K562 (cell line): ENCODE results near the gene GTPBP2. TPM values are rescaled to one million over a fixed set of nuclear protein-coding genes. Genes with fewer than 3 reads are reported as not detected.

ENCODE experiments used
- CTCF ChIP-seq, 3 experiments: IDR thresholded peaks in 2 of 3; conservative IDR thresholded peaks in 1 of 3; 2 replicates each; pipeline ENCODE4 v1.5.1; 2011 to 2012; ENCODE audit warnings: low read length in 3 of 3, mild to moderate bottlenecking in 3 of 3, control low read depth in 2 of 3, improper control_type of control experiment in 1 of 3, inconsistent platforms in 1 of 3, low read depth in 1 of 3, mixed read lengths in 1 of 3, moderate library complexity in 1 of 3; ENCODE audit not compliant: insufficient read depth in 2 of 3
- ETS1 ChIP-seq: conservative IDR thresholded peaks from 2 replicates; pipeline ENCODE4 v1.6.1; 2011; ENCODE audit warnings: low read depth, mild to moderate bottlenecking, low read length; ENCODE audit not compliant: control insufficient read depth
- FOSL1 ChIP-seq: fragments of 200-800 bp; sonication (Bioruptor generic); conservative IDR thresholded peaks from 2 replicates; pipeline ENCODE4 v1.6.1; 2016; ENCODE audit warnings: missing genetic modification characterization, missing compliant biosample characterization
- MAFK ChIP-seq: IDR thresholded peaks from 2 replicates; pipeline ENCODE4 v1.6.1; 2011; ENCODE audit warnings: low read length, improper control_type of control experiment
- MTA1 ChIP-seq: fragments of 450-650 bp; IDR thresholded peaks from 2 replicates; pipeline ENCODE4 v1.6.1; 2017; ENCODE audit warnings: borderline replicate concordance
- NELFE ChIP-seq: IDR thresholded peaks from 2 replicates; pipeline ENCODE4 v1.6.1; 2011; ENCODE audit warnings: mild to moderate bottlenecking; ENCODE audit not compliant: insufficient read depth, insufficient read length
- NR2C2 ChIP-seq, 2 experiments: fragments of 200-800 bp in 1 of 2; sonication (Bioruptor generic) in 1 of 2; sonication (generic) in 1 of 2; formaldehyde crosslinking in 1 of 2; IDR thresholded peaks; 2 replicates each; pipeline versions ENCODE4 v1.6.1 to v1.8.0; 2016 to 2022; ENCODE audit warnings: mild to moderate bottlenecking in 1 of 2, missing compliant biosample characterization in 1 of 2, missing genetic modification characterization in 1 of 2, missing genetic modification reagents in 1 of 2
- RERE ChIP-seq: sonication (generic); formaldehyde crosslinking; IDR thresholded peaks from 2 replicates; pipeline ENCODE4 v1.8.0; 2023; ENCODE audit warnings: missing genetic modification reagents, mild to moderate bottlenecking, borderline replicate concordance
- RFX5 ChIP-seq: IDR thresholded peaks from 2 replicates; pipeline ENCODE4 v1.6.1; 2011; ENCODE audit warnings: low read depth, mild to moderate bottlenecking, improper control_type of control experiment, low read length
- TCF7L2 ChIP-seq: fragments of 150-350 bp; IDR thresholded peaks from 2 replicates; pipeline ENCODE4 v1.6.1; 2016; ENCODE audit warnings: low read depth, mild to moderate bottlenecking, low read length, moderate library complexity
- TSC22D4 ChIP-seq: fragments of 450-650 bp; IDR thresholded peaks from 2 replicates; pipeline ENCODE4 v1.6.1; 2016; ENCODE audit warnings: missing genetic modification characterization, missing biosample characterization, control low read depth
- UBTF ChIP-seq, 2 experiments: IDR thresholded peaks; 2 replicates each; pipeline ENCODE4 v1.6.1; 2012; ENCODE audit warnings: improper control_type of control experiment in 2 of 2, low read depth in 2 of 2, low read length in 2 of 2, borderline replicate concordance in 1 of 2
- ZNF717 ChIP-seq: fragments of 250-450 bp; sonication (Bioruptor Pico); IDR thresholded peaks from 2 replicates; pipeline ENCODE4 v1.5.0; 2021
- polyA plus RNA-seq, 8 experiments: library from polyadenylated mRNA; depleted of rRNA in 4 of 8; stranded (reverse) in 5 of 8; unstranded in 3 of 8; fragments of >200 nt; fragmentation: Nextera tagmentation in 2 of 8; fragmentation: Illumina TruSeq in 1 of 8; extraction: Ambion mirVana in 2 of 8; extraction: Trizol in 1 of 8; gene quantifications; 2 replicates each; pipeline versions ENCODE4 v1.2.1 to v1.2.3, GENCODE V29; 2011 to 2014; ENCODE audit warnings: inconsistent platforms in 1 of 8, missing spikeins in 1 of 8
- total RNA-seq, 7 experiments: library from RNA; depleted of rRNA in 6 of 7; stranded (reverse); fragments of >200 nt in 6 of 7; fragmentation: Illumina TruSeq in 2 of 7; extraction: Trizol in 2 of 7; gene quantifications; 2 replicates each; pipeline versions ENCODE4 v1.2.1 to v1.2.3, GENCODE V29; 2011 to 2021; ENCODE audit warnings: low replicate concordance in 1 of 7

GTPBP2 gene
- total and polyA plus RNA-seq, 9 of the 15 experiments (the other 6 are each of a cell fraction or from before 2014, with no cell fraction given), result 48.4 to 196 (median 111) TPM

GRCh38 chr6:43639984-43640800, 11.1 kb upstream of the GTPBP2 start (continued):
- TF ChIP-seq RFX5, result no peak
- TF ChIP-seq RERE, result no peak
- no peak for TF ChIP-seq ZNF717 (CRISPR knock-in tag)
- TF ChIP-seq NR2C2 (CRISPR knock-in tag; IDR thresholded peaks at IDR 0.05), result no peak
- TF ChIP-seq NR2C2 (tag; IDR thresholded peaks at IDR 0.05), result peak; percentile 71; the same call in 1 of the 2 replicates
- TF ChIP-seq UBTF (IDR thresholded peaks at IDR 0.05; ENCODE audit: borderline replicate concordance in 1 of 2, low read depth in 2 of 2, low read length in 2 of 2), result 0 out of 4 replicates have a peak, but pooled peaks of 1 of the 2 experiments have one; percentile 21
- no peak for TF ChIP-seq MTA1
- no peak for TF ChIP-seq ETS1
- TF ChIP-seq CTCF (IDR thresholded peaks at IDR 0.05 in 2 of 3, conservative IDR thresholded peaks at IDR 0.05 in 1 of 3; ENCODE audit: insufficient read depth in 2 of 3, low read depth in 1 of 3, low read length in 3 of 3), result no peak
- 0 out of 2 replicates have a peak, but pooled peaks have one; percentile 14 for TF ChIP-seq TCF7L2
- TF ChIP-seq TSC22D4, result no peak
- peak; percentile 94 for TF ChIP-seq FOSL1 (tag)
- TF ChIP-seq MAFK, result peak; percentile 11; the same call in 1 of the 2 replicates
- TF ChIP-seq NELFE, result no peak
